Fibroblast of peridontal ligament (primary cell): Measurements from ENCODE around the gene DOCK6.
"Not testable (repeated sequence)": the region's sequence is repeated elsewhere in the genome, so short reads cannot be mapped to it uniquely, and the experiment has no call there.

Experiments used
- DNase-seq: peaks from one replicate; pipeline ENCODE4 v3.0.0-alpha.2; 2010; ENCODE audit errors: extremely low read depth

DOCK6 gene

GRCh38 chr19:11196406-11197287, 65.7 kb downstream of the DOCK6 start:
- DNase-seq = peak; percentile 31

DNA sequence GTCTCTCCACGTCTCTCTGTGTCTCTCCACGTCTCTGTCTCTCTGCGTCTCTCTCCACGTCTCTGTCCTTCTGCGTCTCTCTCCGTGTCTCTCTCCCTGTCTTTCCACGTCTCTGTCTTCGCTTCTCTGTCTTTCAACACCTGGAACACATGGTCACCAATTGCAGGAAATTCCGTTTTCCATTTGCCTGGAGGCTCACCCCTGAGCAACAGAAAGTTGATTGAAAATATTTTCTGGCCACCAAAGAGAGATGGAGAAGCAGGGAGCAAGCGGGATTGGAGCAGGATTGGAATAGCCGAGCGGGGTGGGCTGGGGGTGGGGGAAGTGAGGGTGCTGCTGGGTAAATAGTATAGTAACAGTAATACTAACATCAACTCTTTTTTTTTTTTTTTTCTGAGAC, 66.6 kb downstream of the DOCK6 start:
- DNase-seq = no peak

- DNase-seq = peak; percentile 20
These were observed 67.4 kb downstream of the DOCK6 start for GRCh38 chr19:11194656-11195558.

DNA sequence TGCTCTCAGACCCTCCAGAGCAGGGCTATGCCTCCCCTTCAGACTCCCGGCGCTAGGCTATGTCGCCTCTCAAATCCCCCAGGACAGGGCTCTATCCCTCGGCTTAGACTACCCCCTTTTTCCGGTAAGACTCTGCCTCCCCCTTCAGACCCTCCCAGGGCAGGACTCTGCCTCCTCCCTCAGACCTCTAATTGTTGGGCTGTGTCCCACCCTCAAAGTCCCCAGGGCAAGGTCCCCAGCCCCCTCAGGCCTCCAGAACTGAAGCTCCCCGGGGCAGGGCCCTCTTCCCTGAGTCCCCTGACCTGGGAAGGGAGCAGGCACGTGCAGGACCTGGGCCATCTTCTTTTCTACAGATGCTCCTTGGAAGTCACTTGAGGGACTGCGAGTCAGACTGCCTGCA, 68.2 kb downstream of the DOCK6 start:
- no peak for DNase-seq

GRCh38 chr19:11192957-11193939, 69.1 kb downstream of the DOCK6 start:
- no peak for DNase-seq

GRCh38 chr19:11191934-11192333, 70.4 kb downstream of the DOCK6 start:
- no peak for DNase-seq

DNA sequence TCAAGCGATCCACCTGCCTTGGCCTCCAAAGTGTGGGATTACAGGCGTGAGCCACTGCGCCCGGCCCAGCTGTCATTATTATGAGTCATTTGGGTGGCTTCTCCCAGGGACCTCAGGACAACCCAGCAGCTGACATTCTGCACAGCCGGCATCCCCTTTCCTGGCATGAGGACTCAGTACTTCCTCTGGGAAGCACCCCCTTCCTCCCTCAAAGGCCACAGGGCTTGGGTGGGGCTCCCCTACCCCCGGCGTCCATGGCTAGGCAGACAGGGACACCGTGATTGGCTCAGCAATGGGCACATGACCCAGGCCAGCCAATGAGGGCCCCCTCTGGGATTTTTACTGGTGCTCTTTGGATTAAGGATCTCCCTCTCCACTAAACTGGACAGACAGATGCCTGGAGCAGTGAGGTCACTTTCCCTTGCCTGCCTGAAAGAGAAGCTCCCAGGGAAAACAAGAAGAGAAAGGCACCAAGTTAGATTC, 71.0 kb downstream of the DOCK6 start:
- peak; percentile 75 for DNase-seq

DNA sequence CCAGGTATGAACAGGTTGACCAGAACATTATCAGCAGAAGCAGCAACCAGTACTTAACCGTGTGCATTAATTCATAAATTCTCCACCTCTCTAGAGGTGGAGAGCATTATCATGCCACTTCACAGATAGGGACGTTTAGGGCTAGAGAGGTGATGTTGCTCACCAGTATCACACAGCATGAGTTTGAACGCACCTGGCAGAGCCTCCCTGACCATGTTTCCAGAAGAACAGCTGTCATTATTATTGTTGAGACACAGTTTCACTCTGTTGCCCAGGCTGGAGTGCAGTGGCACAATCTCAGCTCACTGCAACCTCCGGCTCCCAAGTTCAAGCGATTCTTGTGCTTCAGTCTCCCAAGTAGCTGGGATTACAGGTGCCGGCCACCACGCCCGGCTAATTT, 71.8 kb downstream of the DOCK6 start:
- no peak for DNase-seq

- DNase-seq = no peak
These were observed 74.9 kb downstream of the DOCK6 start for GRCh38 chr19:11187441-11187840.

DNA sequence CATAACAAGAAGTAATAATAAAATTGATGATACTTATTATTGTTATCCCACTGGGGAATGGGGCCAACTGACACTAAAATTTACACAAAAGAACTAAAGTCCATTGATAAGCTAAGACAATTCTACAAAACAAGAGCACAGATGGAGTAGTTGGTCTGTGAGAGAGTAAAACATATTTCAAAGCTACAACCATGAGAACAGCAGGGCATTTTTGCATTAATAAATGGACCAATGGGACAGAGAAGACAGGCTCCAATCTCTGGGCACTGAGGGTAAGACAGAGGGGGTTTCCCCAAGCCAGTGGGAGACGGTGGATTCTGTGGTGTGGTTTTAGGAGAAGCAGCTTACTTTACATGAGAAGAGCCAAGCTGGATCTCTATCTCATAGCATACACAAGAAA, 79.3 kb downstream of the DOCK6 start:
- no peak for DNase-seq

- no peak for DNase-seq
These were observed 80.8 kb downstream of the DOCK6 start for GRCh38 chr19:11181488-11181887.

- DNase-seq = not testable (repeated sequence)
These were observed 81.3 kb downstream of the DOCK6 start for GRCh38 chr19:11180975-11181374.

DNA sequence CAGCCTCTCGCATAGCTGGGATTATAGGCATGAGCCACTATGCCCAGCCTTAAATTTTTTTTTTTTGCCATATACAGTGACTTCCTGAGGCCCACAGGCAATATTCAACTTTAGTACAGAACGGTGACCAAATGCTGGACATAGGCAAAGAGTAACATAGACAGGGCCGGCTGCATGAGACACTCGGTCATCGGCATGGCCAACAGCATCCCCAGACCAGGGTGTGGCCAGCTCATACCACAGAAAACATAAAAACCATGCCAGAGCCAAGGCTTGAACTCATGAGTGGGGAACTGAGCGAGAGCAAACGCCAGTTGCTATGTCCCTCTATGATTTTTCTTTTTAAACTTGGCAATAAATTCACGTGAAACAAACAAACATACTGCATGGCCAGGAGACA, 82.0 kb downstream of the DOCK6 start:
- DNase-seq = no peak

- DNase-seq = no peak
These were observed 82.5 kb downstream of the DOCK6 start for GRCh38 chr19:11179716-11180297.

DNA sequence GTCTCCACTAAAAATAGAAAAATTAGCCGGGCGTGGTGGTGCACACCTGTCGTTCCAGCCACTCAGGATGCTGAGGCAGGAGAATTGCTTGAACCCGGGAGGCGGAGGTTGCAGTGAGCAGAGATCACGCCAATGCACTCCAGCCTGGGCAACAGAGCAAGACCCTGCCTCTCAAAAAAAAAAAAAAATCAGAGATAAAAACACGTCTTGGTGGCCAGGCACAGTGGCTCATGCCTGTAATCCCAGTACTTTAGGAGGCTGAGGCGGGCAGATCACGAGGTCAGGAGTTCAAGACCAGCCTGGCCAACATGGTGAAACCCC, 83.2 kb downstream of the DOCK6 start:
- not testable (repeated sequence) for DNase-seq

GRCh38 chr19:11177592-11177991, 84.7 kb downstream of the DOCK6 start:
- DNase-seq = no peak

- DNase-seq = no peak
These were observed 85.7 kb downstream of the DOCK6 start for GRCh38 chr19:11176466-11177193.

GRCh38 chr19:11175920-11176319, 86.4 kb downstream of the DOCK6 start:
- no peak for DNase-seq

GRCh38 chr19:11174336-11174735, 88.0 kb downstream of the DOCK6 start:
- DNase-seq = no peak

DNA sequence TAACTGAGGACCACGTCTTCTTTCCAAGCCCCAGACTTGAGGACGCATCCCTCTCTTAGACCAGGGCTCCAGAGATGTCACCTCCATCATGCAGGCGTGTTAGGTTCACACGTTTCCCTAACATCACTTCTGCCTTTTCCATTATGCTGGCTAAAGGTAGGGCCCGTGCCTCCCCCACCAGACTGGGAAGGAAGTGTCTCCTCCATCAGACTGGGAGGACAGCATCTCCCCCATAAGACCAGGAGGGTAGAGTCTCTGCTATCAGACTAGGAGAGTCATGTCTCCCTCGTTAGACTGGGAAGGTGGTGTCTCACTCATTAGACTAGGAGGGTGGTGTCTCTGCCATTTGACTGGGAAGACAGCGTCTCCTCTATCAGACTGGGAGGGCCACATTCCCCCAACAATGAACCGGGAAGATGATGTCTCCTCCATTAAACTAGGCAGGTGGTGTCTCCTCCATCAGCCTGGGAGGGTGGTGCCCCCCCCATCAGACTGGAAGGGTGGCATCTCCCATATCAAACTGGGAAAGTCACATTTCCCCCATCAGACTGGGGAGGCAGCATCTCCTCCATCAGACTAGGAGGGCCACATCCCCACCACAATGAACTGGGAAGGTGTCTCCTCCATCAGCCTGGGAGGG, 88.7 kb downstream of the DOCK6 start:
- DNase-seq = no peak
